Osteoblast (primary cell): ENCODE data around the gene ROBO2. TPM values are rescaled to one million over a fixed set of nuclear protein-coding genes. Genes with fewer than 3 reads are reported as not detected.

Experiments
- DNase-seq: peaks from one replicate; pipeline ENCODE4 v3.0.0; 2011; ENCODE audit warnings: low spot score, mixed read lengths; ENCODE audit not compliant: insufficient read length; ENCODE audit errors: missing footprints
- H2AFZ ChIP-seq: 2 replicates; pipeline ENCODE4 v1.6.0; 2011; ENCODE audit warnings: mild to moderate bottlenecking, low read length
- H3K27ac ChIP-seq: 2 replicates; pipeline ENCODE4 v1.5.1; 2011; ENCODE audit warnings: mild to moderate bottlenecking, low read depth, low read length, moderate library complexity
- H3K27me3 ChIP-seq: 2 replicates; pipeline ENCODE4 v1.6.0; 2012; ENCODE audit warnings: mild to moderate bottlenecking, control low read depth, inconsistent platforms, low read length, moderate library complexity; ENCODE audit not compliant: insufficient read depth
- H3K36me3 ChIP-seq: 2 replicates; pipeline ENCODE4 v1.5.1; 2011; ENCODE audit warnings: mild to moderate bottlenecking, low read length, control low read depth, moderate library complexity; ENCODE audit not compliant: insufficient read depth
- H3K4me1 ChIP-seq: 2 replicates; pipeline ENCODE4 v1.5.1; 2011; ENCODE audit warnings: mild to moderate bottlenecking, low read length, control low read depth, moderate library complexity; ENCODE audit not compliant: insufficient read depth
- H3K4me2 ChIP-seq: 2 replicates; pipeline ENCODE4 v1.6.0; 2011; ENCODE audit warnings: mild to moderate bottlenecking, low read length; ENCODE audit not compliant: insufficient read depth
- H3K4me3 ChIP-seq: fragments of 200-600 bp; sonication (generic); 3 replicates; pipeline ENCODE4 v1.5.1; 2012; ENCODE audit warnings: mild to moderate bottlenecking, low read length, inconsistent platforms; ENCODE audit not compliant: insufficient read depth
- H3K79me2 ChIP-seq: 2 replicates; pipeline ENCODE4 v1.6.0; 2012; ENCODE audit warnings: mild to moderate bottlenecking, low read length, control low read depth, inconsistent platforms; ENCODE audit not compliant: insufficient read depth
- H3K9me3 ChIP-seq: 2 replicates; pipeline ENCODE4 v1.5.1; 2011; ENCODE audit warnings: low read depth, low read length, control low read depth
- H4K20me1 ChIP-seq: 2 replicates; pipeline ENCODE4 v1.6.0; 2012; ENCODE audit warnings: mild to moderate bottlenecking, low read length, control low read depth; ENCODE audit not compliant: insufficient read depth
- total RNA-seq: library from RNA; depleted of rRNA; stranded (reverse); fragments of >200 nt; gene quantifications from 2 replicates; pipeline ENCODE4 v1.2.3, GENCODE V29; 2012
- TF ChIP-seq, protein P1 (sequence below): IDR thresholded peaks from 2 replicates; pipeline ENCODE4 v1.5.1; 2011; ENCODE audit warnings: mild to moderate bottlenecking, low read depth, low read length, moderate library complexity; ENCODE audit errors: extremely low read depth

Gene ROBO2
- total RNA-seq, 1 donor = 0.36 TPM

DNA sequence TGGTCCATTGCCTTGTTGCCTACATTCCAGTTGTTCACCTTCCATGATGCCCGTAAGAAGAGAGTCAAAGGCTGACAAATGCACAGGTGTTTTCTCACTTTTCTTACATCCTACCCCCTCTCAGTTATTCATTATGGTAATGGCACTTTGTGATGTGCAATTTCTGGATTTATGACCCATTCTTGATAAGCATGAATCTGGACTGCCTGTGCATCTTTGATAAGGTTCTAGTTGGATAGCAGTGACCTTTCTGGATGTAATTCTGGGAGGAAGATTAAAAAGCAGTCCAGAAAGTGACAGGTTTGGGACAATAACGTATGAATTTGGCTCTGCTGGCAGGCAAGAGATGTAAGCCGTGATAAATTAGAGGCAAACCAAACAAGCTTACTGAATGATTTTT is 101.5 kb downstream of the ROBO2 start:
- Histone ChIP-seq H2AFZ (no peak overlapping the region), H3K4me1 (no peaks in the 10 kb centered on the region), H3K36me3 (no peaks in the 10 kb centered on the region), H3K4me2 (no peak overlapping the region), H3K9me3 (no peaks in the 10 kb centered on the region), H3K27ac (no peak overlapping the region), H3K79me2 (no peaks in the 10 kb centered on the region), H3K4me3 (no peak overlapping the region), H4K20me1 (no peaks in the 10 kb centered on the region), H3K27me3 (no peaks in the 10 kb centered on the region)
- TF ChIP-seq, protein P1, sequence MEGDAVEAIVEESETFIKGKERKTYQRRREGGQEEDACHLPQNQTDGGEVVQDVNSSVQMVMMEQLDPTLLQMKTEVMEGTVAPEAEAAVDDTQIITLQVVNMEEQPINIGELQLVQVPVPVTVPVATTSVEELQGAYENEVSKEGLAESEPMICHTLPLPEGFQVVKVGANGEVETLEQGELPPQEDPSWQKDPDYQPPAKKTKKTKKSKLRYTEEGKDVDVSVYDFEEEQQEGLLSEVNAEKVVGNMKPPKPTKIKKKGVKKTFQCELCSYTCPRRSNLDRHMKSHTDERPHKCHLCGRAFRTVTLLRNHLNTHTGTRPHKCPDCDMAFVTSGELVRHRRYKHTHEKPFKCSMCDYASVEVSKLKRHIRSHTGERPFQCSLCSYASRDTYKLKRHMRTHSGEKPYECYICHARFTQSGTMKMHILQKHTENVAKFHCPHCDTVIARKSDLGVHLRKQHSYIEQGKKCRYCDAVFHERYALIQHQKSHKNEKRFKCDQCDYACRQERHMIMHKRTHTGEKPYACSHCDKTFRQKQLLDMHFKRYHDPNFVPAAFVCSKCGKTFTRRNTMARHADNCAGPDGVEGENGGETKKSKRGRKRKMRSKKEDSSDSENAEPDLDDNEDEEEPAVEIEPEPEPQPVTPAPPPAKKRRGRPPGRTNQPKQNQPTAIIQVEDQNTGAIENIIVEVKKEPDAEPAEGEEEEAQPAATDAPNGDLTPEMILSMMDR = no peak
- DNase-seq = no peak

GRCh38 chr3:77142578-77142977 is 102.7 kb downstream of the ROBO2 start:
- no peak overlapping the region for H3K27ac ChIP-seq
- H4K20me1 ChIP-seq = no peaks in the 10 kb centered on the region
- H2AFZ ChIP-seq = no peak overlapping the region
- H3K4me3 ChIP-seq = no peak overlapping the region
- H3K4me1 ChIP-seq = no peaks in the 10 kb centered on the region
- H3K79me2 ChIP-seq = no peaks in the 10 kb centered on the region
- TF ChIP-seq, protein P1 = no peak
- no peaks in the 10 kb centered on the region for H3K27me3 ChIP-seq
- H3K4me2 ChIP-seq = no peak overlapping the region
- no peak for DNase-seq
- no peaks in the 10 kb centered on the region for H3K9me3 ChIP-seq
- H3K36me3 ChIP-seq = no peaks in the 10 kb centered on the region

GRCh38 chr3:77146004-77146403 is 106.1 kb downstream of the ROBO2 start:
- TF ChIP-seq, protein P1 = no peak
- no peak for DNase-seq
- Histone ChIP-seq H3K27me3 (no peaks in the 10 kb centered on the region), H3K79me2 (no peaks in the 10 kb centered on the region), H3K4me1 (no peaks in the 10 kb centered on the region), H4K20me1 (no peaks in the 10 kb centered on the region), H2AFZ (no peak overlapping the region), H3K9me3 (no peaks in the 10 kb centered on the region), H3K4me2 (no peak overlapping the region), H3K27ac (no peak overlapping the region), H3K4me3 (no peak overlapping the region), H3K36me3 (no peaks in the 10 kb centered on the region)

GRCh38 chr3:77147836-77148578 is 108.1 kb downstream of the ROBO2 start:
- no peaks in the 10 kb centered on the region for H3K27me3 ChIP-seq
- no peaks in the 10 kb centered on the region for H3K4me1 ChIP-seq
- H3K27ac ChIP-seq = no peak overlapping the region
- H3K4me2 ChIP-seq = no peak overlapping the region
- no peaks in the 10 kb centered on the region for H3K36me3 ChIP-seq
- no peak for DNase-seq
- no peak overlapping the region for H3K4me3 ChIP-seq
- TF ChIP-seq, protein P1 = no peak
- H3K9me3 ChIP-seq = no peaks in the 10 kb centered on the region
- no peaks in the 10 kb centered on the region for H3K79me2 ChIP-seq
- no peak overlapping the region for H2AFZ ChIP-seq
- H4K20me1 ChIP-seq = no peaks in the 10 kb centered on the region
